HepG2 (cell line): ENCODE results near the gene RGP1.

ENCODE experiments used
- EP300 ChIP-seq, 3 experiments: sonication (generic) in 1 of 3; formaldehyde crosslinking in 1 of 3; IDR thresholded peaks; 2 replicates each; pipeline versions ENCODE4 v1.5.1 to v1.6.1; 2011 to 2020; ENCODE audit warnings: low read depth in 2 of 3, low read length in 2 of 3, borderline replicate concordance in 1 of 3, improper control_type of control experiment in 1 of 3, mild to moderate bottlenecking in 1 of 3, missing genetic modification reagents in 1 of 3, moderate library complexity in 1 of 3
- HDAC2 ChIP-seq: sonication (generic); formaldehyde crosslinking; IDR thresholded peaks from 2 replicates; pipeline ENCODE4 v1.4.0; 2020; ENCODE audit warnings: missing genetic modification reagents
- NFIC ChIP-seq: IDR thresholded peaks from 2 replicates; pipeline ENCODE4 v1.6.1; 2012; ENCODE audit warnings: mild to moderate bottlenecking, low read length, inconsistent platforms
- NR2C2 ChIP-seq: sonication (generic); formaldehyde crosslinking; IDR thresholded peaks from 2 replicates; pipeline ENCODE4 v1.4.0; 2020; ENCODE audit warnings: missing genetic modification reagents, mild to moderate bottlenecking, moderate library complexity, borderline replicate concordance
- TBL1XR1 ChIP-seq: fragments of 150-350 bp; IDR thresholded peaks from 2 replicates; pipeline ENCODE4 v1.6.1; 2014; ENCODE audit warnings: borderline replicate concordance, low read length; ENCODE audit not compliant: partially characterized antibody
- TF ChIP-seq, protein P1 (sequence below), 2 experiments: sonication (generic) in 1 of 2; formaldehyde crosslinking in 1 of 2; IDR thresholded peaks; 2 replicates each; pipeline versions ENCODE4 v1.5.1 to v1.6.1; 2011 to 2020; ENCODE audit warnings: borderline replicate concordance in 1 of 2, low read depth in 1 of 2, low read length in 1 of 2, mild to moderate bottlenecking in 1 of 2, missing genetic modification reagents in 1 of 2, moderate library complexity in 1 of 2

DNA sequence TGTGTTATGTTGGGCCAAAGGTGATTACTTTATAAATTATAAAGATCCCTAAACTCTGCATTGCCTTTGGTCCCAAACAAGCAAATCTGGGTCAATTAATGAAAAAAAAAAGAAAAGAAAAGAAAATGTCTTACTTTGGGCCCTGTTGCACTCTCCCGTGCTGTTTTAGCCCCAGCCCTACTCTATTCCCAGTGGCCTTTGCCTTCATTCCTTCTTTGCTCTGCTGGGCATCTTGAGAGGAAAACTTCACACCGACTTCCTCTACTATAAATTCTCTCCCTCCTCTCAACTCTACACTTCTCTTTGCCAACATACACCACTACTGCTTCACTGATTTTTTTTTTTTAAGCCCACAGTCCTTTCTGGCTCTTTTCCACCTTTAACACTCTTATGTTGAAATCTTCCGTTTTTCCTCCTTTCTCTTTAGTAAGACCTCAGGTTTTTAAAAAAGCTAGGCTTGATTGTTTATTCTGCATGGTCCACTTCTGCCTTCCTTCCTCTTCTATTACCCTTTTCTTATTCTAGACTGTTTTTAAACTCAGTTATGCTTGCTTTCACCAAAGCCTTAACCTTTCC lies 9.5 kb downstream of the RGP1 start:
- no peak for TF ChIP-seq NR2C2 (CRISPR knock-in tag)
- TF ChIP-seq, protein P1, sequence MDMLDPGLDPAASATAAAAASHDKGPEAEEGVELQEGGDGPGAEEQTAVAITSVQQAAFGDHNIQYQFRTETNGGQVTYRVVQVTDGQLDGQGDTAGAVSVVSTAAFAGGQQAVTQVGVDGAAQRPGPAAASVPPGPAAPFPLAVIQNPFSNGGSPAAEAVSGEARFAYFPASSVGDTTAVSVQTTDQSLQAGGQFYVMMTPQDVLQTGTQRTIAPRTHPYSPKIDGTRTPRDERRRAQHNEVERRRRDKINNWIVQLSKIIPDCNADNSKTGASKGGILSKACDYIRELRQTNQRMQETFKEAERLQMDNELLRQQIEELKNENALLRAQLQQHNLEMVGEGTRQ (IDR thresholded peaks at IDR 0.05; ENCODE audit: low read depth, low read length), result no peak
- TF ChIP-seq, protein P1 (CRISPR knock-in tag; IDR thresholded peaks at IDR 0.05; ENCODE audit: borderline replicate concordance), result no peak
- no peak for TF ChIP-seq EP300 (IDR thresholded peaks at IDR 0.05; ENCODE audit: low read depth in 2 of 2, low read length in 2 of 2)
- no peak for TF ChIP-seq EP300 (CRISPR knock-in tag; IDR thresholded peaks at IDR 0.05; ENCODE audit: borderline replicate concordance)
- TF ChIP-seq NFIC, result no peak
- TF ChIP-seq HDAC2 (CRISPR knock-in tag), result no peak
- no peak for TF ChIP-seq TBL1XR1
